Right atrium auricular region (tissue), 2 donors: ENCODE data around the gene GATA3. TPM values are rescaled to one million over a fixed set of nuclear protein-coding genes. Genes with fewer than 3 reads are reported as not detected.

Source experiments
- DNase-seq: peaks from one replicate; pipeline ENCODE4 v3.0.0-alpha.2; 2019; ENCODE audit warnings: low spot score
- H3K27ac ChIP-seq, 2 donors: fragments of 200-600 bp; sonication (generic); 1 replicate in 1 of 2; 2 replicates in 1 of 2; pipeline ENCODE4 v1.5.1; 2016 to 2019
- H3K27me3 ChIP-seq, 2 donors: fragments of 200-600 bp; sonication (generic); one replicate each; pipeline versions ENCODE4 v1.5.1 to v1.6.0; 2017 to 2019
- H3K36me3 ChIP-seq: fragments of 200-600 bp; sonication (generic); one replicate; pipeline ENCODE4 v1.5.1; 2016
- H3K4me1 ChIP-seq, 2 donors: fragments of 200-600 bp; sonication (generic); one replicate each; pipeline versions ENCODE4 v1.5.1 to v1.6.0; 2017 to 2019
- H3K4me3 ChIP-seq, 2 donors: fragments of 200-600 bp; sonication (generic); 1 replicate in 1 of 2; 2 replicates in 1 of 2; pipeline ENCODE4 v1.5.1; 2017 to 2019; ENCODE audit warnings: mild to moderate bottlenecking in 1 of 2, moderate library complexity in 1 of 2
- H3K9me3 ChIP-seq, 2 donors: fragments of 200-600 bp; sonication (generic); one replicate each; pipeline ENCODE4 v1.5.1; 2019
- total RNA-seq, 2 donors: library from RNA; depleted of rRNA; stranded (reverse); fragments of >200 nt; gene quantifications; one replicate each; pipeline ENCODE4 v1.1.0, GENCODE V29; 2016
- TF ChIP-seq, protein P1 (sequence below), 2 donors: fragments of 200-600 bp; sonication (generic); IDR thresholded peaks; one replicate each; pipeline ENCODE4 v1.5.1; 2019; ENCODE audit warnings: antibody characterized with exemption in 2 of 2

Gene GATA3
- total RNA-seq, 2 donors from 2014 or later, result 0.52 to 1.4 TPM

DNA sequence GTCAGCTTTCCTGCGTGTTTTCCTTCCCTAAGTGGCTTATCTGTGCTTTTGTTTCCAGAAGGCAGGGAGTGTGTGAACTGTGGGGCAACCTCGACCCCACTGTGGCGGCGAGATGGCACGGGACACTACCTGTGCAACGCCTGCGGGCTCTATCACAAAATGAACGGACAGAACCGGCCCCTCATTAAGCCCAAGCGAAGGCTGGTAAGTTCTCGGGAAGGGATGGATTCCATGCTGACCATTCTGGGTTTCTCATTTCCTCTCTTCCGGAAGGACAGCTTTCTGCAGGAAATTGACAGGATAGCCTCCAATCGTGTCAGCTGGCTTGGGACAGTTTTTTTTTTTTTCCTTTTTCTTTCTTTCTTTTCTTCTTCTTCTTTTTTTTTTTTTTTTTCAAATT lies 9.4 kb downstream of the GATA3 start:
- no peak for DNase-seq
- TF ChIP-seq, protein P1, sequence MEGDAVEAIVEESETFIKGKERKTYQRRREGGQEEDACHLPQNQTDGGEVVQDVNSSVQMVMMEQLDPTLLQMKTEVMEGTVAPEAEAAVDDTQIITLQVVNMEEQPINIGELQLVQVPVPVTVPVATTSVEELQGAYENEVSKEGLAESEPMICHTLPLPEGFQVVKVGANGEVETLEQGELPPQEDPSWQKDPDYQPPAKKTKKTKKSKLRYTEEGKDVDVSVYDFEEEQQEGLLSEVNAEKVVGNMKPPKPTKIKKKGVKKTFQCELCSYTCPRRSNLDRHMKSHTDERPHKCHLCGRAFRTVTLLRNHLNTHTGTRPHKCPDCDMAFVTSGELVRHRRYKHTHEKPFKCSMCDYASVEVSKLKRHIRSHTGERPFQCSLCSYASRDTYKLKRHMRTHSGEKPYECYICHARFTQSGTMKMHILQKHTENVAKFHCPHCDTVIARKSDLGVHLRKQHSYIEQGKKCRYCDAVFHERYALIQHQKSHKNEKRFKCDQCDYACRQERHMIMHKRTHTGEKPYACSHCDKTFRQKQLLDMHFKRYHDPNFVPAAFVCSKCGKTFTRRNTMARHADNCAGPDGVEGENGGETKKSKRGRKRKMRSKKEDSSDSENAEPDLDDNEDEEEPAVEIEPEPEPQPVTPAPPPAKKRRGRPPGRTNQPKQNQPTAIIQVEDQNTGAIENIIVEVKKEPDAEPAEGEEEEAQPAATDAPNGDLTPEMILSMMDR (IDR thresholded peaks at IDR 0.05), result no peak
- Histone ChIP-seq H3K4me3 (no peak overlapping the region), H3K27me3 (no peaks in the 10 kb centered on the region), H3K9me3 (no peaks in the 10 kb centered on the region), H3K36me3 (no peaks in the 10 kb centered on the region), H3K4me1 (no peaks in the 10 kb centered on the region), H3K27ac (no peak overlapping the region)

GRCh38 chr10:8064436-8064835 lies 9.9 kb downstream of the GATA3 start:
- Histone ChIP-seq H3K36me3 (no peaks in the 10 kb centered on the region), H3K27me3 (no peaks in the 10 kb centered on the region), H3K9me3 (no peaks in the 10 kb centered on the region), H3K4me1 (no peaks in the 10 kb centered on the region), H3K27ac (no peak overlapping the region), H3K4me3 (no peak overlapping the region)
- DNase-seq, result no peak
- TF ChIP-seq, protein P1 (IDR thresholded peaks at IDR 0.05), result no peak

DNA sequence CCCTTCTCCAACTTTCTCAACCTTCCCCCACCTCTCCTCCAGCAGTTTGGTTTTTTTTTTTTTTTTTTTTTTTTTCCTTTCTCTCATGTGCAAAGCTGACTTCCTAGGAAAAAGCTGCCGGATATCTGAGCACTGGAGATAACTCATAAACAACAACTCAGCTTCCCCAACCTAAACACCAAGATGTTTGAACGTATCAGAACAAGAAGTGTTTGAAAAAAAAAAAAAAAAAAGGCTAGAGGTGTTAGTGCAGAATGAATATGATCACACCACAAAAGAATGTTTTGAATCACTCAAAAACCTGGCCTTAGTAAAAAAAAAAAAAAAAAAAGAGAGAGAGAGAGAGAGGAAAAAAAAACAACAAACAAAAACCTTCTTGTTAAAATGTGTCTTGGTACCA lies 11.2 kb downstream of the GATA3 start:
- TF ChIP-seq, protein P1 (IDR thresholded peaks at IDR 0.05), result no peak
- Histone ChIP-seq H3K4me1 (no peaks in the 10 kb centered on the region), H3K36me3 (no peaks in the 10 kb centered on the region), H3K27ac (no peak overlapping the region), H3K4me3 (no peak overlapping the region), H3K27me3 (no peaks in the 10 kb centered on the region), H3K9me3 (no peaks in the 10 kb centered on the region)
- no peak for DNase-seq

GRCh38 chr10:8066124-8066523 lies 11.6 kb downstream of the GATA3 start:
- DNase-seq, result no peak
- no peak overlapping the region for H3K4me3 ChIP-seq
- H3K36me3 ChIP-seq, result no peaks in the 10 kb centered on the region
- no peaks in the 10 kb centered on the region for H3K9me3 ChIP-seq
- TF ChIP-seq, protein P1 (IDR thresholded peaks at IDR 0.05), result no peak
- H3K27me3 ChIP-seq, result no peaks in the 10 kb centered on the region
- H3K27ac ChIP-seq, result no peak overlapping the region
- no peaks in the 10 kb centered on the region for H3K4me1 ChIP-seq

DNA sequence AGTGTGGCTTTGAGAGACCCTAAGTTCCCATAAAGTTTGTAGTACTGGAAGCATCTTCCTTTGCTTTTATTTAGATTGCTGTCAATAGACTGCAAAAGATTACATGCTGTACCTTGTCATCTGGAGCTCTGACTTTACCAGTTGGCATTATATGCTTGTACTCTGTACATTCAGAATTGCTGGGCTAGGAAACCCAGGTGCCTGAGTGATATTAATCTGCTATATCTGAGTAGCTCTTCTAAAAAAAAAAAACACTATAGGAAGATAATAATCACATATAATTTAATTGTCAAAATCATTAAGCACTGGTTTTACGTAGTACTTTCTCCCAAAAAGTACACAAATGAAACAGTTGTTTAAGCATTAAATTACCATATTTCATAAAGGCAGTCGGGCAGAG lies 12.3 kb downstream of the GATA3 start:
- H3K9me3 ChIP-seq, result no peaks in the 10 kb centered on the region
- H3K36me3 ChIP-seq, result no peaks in the 10 kb centered on the region
- H3K27ac ChIP-seq, result no peak overlapping the region
- no peaks in the 10 kb centered on the region for H3K27me3 ChIP-seq
- TF ChIP-seq, protein P1 (IDR thresholded peaks at IDR 0.05), result no peak
- H3K4me1 ChIP-seq, result no peaks in the 10 kb centered on the region
- H3K4me3 ChIP-seq, result no peak overlapping the region
- no peak for DNase-seq

- TF ChIP-seq, protein P1 (IDR thresholded peaks at IDR 0.05), result no peak
- H3K27ac ChIP-seq, result no peak overlapping the region
- no peaks in the 10 kb centered on the region for H3K36me3 ChIP-seq
- no peaks in the 10 kb centered on the region for H3K4me1 ChIP-seq
- no peak overlapping the region for H3K4me3 ChIP-seq
- H3K9me3 ChIP-seq, result no peaks in the 10 kb centered on the region
- no peak for DNase-seq
- no peaks in the 10 kb centered on the region for H3K27me3 ChIP-seq
Observed at GRCh38 chr10:8069108-8069507, 14.6 kb downstream of the GATA3 start.
